Activated naive CD4-positive, alpha-beta T cell treated with anti-CD3 and anti-CD28 coated beads for 36 hours (primary cell): ENCODE data around the gene CACNA2D3. TPM values are rescaled to one million over a fixed set of nuclear protein-coding genes. Genes with fewer than 3 reads are reported as not detected.

Experiments
- CTCF ChIA-PET: fragments of 350-600 bp; sonication (Branson Sonifier 250); formaldehyde crosslinking; loops from one replicate; lab custom pipeline; 2021; ENCODE audit warnings: antibody characterized with exemption; lab: Charles Lee
- DNase-seq: peaks from one replicate; pipeline ENCODE4 v3.0.0-alpha.2; 2020
- H3K27ac Mint-ChIP-seq: one replicate; pipeline ENCODE4 v1.8.0; 2021; ENCODE audit warnings: mild to moderate bottlenecking, mixed read lengths
- H3K27me3 Mint-ChIP-seq: one replicate; pipeline ENCODE4 v1.8.0; 2021; ENCODE audit warnings: low read depth, mixed read lengths
- H3K36me3 Mint-ChIP-seq: one replicate; pipeline ENCODE4 v1.8.0; 2021; ENCODE audit warnings: low read depth, mixed read lengths
- H3K4me1 Mint-ChIP-seq: one replicate; pipeline ENCODE4 v1.8.0; 2021; ENCODE audit warnings: low read depth, mixed read lengths
- H3K4me3 Mint-ChIP-seq: one replicate; pipeline ENCODE4 v1.8.0; 2021; ENCODE audit warnings: mild to moderate bottlenecking, moderate library complexity, mixed read lengths
- H3K9me3 Mint-ChIP-seq: one replicate; pipeline ENCODE4 v1.8.0; 2021; ENCODE audit warnings: mixed read lengths
- intact Hi-C: fragments of 100-400 bp; cut with micrococcal nuclease; formaldehyde crosslinking; loops from one replicate; pipeline ENCODE4 v1.15.1; 2023
- total RNA-seq, 2 experiments: library from RNA; stranded (reverse); gene quantifications; one replicate each; pipeline ENCODE4 v1.2.3, GENCODE V29; 2021

Gene CACNA2D3
- total RNA-seq, 2 experiments from 2014 or later: not detected

DNA sequence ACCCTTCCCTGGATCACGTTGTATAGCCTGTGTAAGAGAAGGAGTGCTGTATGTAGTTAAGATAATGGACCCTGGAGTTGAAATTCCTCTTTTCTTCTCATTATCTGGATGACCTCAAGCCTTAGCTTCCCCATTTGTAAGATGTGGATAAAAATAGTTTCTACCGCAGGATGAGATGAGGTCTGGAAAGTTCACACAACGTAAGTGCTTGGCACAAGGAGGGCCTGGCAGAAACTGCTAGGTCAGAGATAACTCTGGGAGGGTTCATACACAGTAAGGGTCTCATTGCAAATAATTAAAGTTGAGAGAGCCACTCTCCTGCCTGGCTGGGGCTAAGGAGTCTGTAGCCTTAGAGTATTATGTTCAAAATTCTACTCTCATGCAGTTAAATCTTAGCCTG is 591.1 kb downstream of the CACNA2D3 start:
- H3K36me3 Mint-ChIP-seq: no peaks in the 10 kb centered on the region
- H3K4me3 Mint-ChIP-seq: no peak overlapping the region
- no peaks in the 10 kb centered on the region for H3K4me1 Mint-ChIP-seq
- no peak for DNase-seq
- CTCF ChIA-PET: no interaction called here
- no peaks in the 10 kb centered on the region for H3K27me3 Mint-ChIP-seq
- H3K27ac Mint-ChIP-seq: no peak overlapping the region
- intact Hi-C loops: no loop called here
- H3K9me3 Mint-ChIP-seq: peaks cover 4% of the 10 kb centered on the region

DNA sequence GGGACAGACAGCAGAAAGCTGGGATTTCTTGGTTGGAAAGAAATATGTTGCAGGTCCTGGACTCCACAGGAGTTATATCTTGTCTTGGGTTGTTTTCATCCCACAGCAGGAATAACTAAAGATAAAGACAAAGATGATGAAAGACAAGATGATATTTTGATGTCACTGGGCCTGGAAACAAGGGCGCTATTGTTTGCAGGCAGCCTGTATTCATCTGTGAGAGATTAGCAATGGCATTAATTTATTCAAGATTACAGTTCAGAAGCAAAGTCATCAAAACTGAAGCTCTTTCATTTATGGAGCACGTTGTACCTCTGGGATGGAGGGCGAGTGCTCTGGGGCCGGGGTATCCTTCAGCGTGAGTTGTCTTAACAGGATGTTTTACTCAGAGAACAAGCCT is 591.7 kb downstream of the CACNA2D3 start:
- H3K36me3 Mint-ChIP-seq: no peaks in the 10 kb centered on the region
- DNase-seq: no peak
- no peak overlapping the region for H3K27ac Mint-ChIP-seq
- CTCF ChIA-PET: no interaction called here
- H3K9me3 Mint-ChIP-seq: peaks cover 4% of the 10 kb centered on the region
- H3K27me3 Mint-ChIP-seq: no peaks in the 10 kb centered on the region
- no peak overlapping the region for H3K4me3 Mint-ChIP-seq
- no peaks in the 10 kb centered on the region for H3K4me1 Mint-ChIP-seq
- intact Hi-C loops: no loop called here

DNA sequence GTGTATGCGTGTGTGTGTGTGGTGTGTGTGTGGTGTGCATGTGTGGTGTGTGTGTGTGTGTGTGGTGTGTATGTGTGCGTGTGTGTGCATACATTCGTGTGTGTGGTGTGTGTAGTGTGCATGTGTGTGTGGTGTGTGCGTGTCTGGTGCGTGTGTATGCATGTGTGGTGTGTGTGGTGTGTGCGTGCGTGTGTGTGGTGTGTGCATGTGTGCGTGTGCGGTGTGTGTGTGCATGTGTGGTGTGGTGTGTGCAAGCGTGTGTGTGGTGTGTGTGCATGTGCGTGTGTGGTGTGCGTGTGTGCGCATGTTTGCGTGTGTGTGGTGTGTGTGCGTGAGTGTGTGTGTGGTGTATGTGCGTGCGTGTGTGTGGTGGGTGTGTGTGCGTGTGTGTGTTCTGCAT is 595.2 kb downstream of the CACNA2D3 start:
- CTCF ChIA-PET: no interaction called here
- Mint-ChIP-seq H3K36me3 (no peaks in the 10 kb centered on the region), H3K27me3 (peaks cover 7% of the 10 kb centered on the region), H3K9me3 (peaks cover 4% of the 10 kb centered on the region), H3K4me1 (no peaks in the 10 kb centered on the region), H3K4me3 (no peak overlapping the region), H3K27ac (no peak overlapping the region)
- intact Hi-C loops: no loop called here
- DNase-seq: no peak

DNA sequence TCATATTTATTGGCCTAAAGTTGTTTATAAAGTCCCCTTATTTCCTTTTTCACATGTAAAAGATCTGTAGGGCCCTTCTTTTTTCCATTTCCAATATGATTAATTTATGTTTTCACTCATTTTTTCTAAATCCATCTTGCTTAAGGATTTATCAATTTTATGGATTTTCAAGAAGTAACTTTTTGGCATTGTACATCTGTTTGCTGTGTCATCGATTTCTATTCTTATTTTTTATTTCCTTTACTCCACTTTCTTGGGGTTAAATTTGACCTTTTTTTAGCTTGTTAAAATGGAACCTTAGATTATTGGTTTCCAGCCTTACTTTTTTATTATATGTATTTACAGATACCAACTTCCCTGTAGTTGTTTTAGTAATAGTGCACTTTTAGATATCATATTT is 597.6 kb downstream of the CACNA2D3 start:
- CTCF ChIA-PET: no interaction called here
- peaks cover 8% of the 10 kb centered on the region for H3K9me3 Mint-ChIP-seq
- no peak overlapping the region for H3K27ac Mint-ChIP-seq

DNA sequence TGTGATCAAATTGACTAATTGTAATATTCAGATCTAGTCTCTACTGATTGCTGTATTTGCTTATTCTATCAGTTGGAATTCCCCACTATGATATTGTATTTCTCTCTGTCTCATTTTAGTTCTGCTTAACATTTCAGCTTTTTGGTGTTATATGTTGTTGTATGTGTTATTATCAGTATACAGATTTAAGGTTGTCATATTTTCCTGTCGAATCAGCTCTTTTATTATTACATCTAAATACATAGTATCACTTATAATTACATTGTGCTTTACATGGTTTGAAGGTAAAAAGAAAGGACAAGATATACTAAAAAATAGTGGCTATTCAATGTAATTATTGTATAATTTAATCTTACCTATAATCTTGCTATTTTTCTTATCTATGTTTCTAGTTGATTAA is 598.3 kb downstream of the CACNA2D3 start:
- H3K27ac Mint-ChIP-seq: no peak overlapping the region
- H3K4me1 Mint-ChIP-seq: no peaks in the 10 kb centered on the region
- DNase-seq: no peak
- H3K27me3 Mint-ChIP-seq: peaks cover 10% of the 10 kb centered on the region
- peaks cover 5% of the 10 kb centered on the region for H3K9me3 Mint-ChIP-seq
- no peak overlapping the region for H3K4me3 Mint-ChIP-seq
- no peaks in the 10 kb centered on the region for H3K36me3 Mint-ChIP-seq
- CTCF ChIA-PET: interaction anchor here (0.7 kb wide), 1 partner anchor 913 kb away, joined by 3 read pairs; no protein-coding TSS in a partner anchor
- intact Hi-C loops: no loop called here

More for the DNA sequence above, 597.6 kb downstream of the CACNA2D3 start:
- intact Hi-C loops: no loop called here
- Mint-ChIP-seq H3K4me3 (no peak overlapping the region), H3K36me3 (no peaks in the 10 kb centered on the region), H3K4me1 (no peaks in the 10 kb centered on the region), H3K27me3 (peaks cover 10% of the 10 kb centered on the region)
- no peak for DNase-seq

DNA sequence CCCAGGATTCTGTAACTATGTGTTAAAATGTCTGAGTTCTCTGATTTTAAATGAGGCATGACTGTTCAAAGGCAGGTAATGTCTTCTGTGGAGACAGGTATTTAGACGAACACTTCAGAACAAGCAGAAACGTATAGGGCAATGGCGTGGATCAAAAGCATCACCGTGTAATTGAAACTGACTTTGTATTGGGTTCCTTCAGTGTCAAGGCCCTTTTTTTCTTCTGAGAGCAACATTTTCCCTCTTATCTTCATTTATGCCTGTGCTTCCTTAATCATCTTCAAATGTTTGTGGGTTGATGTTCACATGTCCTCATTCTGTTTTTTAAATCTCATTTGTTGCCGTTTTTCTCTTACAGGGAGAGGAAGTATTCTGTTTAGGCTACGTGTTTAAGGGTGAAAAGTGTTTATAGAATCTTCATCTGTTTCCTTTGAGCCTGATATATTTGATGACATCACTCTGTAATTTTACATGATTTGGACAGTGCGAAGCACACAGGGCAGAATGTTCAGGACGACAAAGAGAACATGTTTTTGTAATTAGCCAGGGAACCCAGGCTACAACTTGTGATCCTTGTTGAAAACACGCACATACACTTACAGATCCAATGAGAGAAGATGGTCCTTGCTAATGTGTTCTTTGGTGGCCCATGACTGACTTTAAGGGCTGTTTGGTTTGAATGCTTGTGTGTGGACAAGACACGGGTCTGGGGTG is 609.5 kb downstream of the CACNA2D3 start:
- Mint-ChIP-seq H3K27ac (no peak overlapping the region), H3K36me3 (no peaks in the 10 kb centered on the region), H3K4me1 (no peaks in the 10 kb centered on the region), H3K9me3 (peaks cover 11% of the 10 kb centered on the region), H3K27me3 (no peaks in the 10 kb centered on the region), H3K4me3 (no peak overlapping the region)
- CTCF ChIA-PET: interaction anchor here (0.7 kb wide), 1 partner anchor 20 kb away, joined by 3 read pairs; no protein-coding TSS in a partner anchor
- intact Hi-C loops: no loop called here
- DNase-seq: no peak

DNA sequence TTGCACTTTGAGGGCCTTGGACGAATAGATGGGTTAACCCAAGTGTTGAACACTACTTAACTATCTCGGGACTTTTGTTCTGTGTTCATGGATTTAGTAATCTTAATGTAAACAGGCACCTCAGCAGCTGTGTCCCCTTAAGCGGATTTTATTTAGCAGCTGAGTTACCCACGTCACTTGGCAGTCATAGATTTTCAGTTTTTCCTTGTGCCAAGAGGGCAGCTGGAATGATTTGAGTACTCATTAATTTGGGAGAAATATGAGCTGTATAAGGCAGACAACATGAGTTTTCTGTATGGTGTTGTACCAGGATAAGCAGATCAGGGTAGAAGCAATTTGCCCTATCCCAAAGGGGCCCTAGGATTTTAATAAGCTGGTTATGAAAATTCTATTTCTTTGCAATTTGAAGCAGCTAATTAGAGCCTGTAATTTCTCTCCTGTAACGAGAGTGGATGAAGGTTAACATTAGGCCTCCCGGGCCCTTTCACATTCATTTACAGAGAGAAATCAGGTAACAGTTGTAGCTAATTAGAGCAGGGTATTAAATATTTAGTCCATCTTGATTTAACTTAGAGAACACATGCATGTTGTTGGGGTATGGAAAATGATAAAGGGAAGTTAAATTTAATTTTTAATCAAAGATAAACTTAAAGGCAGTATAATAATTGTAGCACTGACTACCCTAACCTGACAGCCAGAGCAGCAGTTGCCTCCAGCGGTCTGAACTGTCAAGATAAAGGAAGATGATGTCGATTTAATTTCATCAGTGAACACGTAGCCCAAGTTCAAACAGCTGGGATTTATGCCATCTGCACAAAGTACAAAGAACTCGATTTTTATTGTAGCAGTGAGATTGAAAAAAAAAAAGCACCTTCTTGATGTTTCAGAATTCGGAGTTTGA is 611.0 kb downstream of the CACNA2D3 start:
- H3K36me3 Mint-ChIP-seq: no peaks in the 10 kb centered on the region

DNA sequence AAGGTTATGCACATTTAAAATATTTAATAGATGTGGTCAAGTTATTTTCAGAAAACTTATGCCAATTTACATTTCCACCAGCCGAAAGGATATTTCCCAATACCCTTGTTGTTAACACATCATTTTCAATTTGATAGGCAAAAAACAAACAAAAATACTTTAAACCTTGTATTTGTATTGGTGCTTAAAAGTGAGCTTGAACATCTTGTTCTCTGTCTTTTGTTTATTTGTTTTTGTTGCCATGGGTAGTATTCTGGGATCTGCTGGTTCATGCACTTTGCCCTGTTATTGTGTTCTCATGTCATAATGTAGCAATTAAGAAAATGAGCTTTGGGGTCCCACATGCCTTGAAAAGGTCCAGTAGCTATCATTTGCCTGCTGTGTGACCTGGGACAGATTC is 614.1 kb downstream of the CACNA2D3 start:
- Mint-ChIP-seq H3K36me3 (no peaks in the 10 kb centered on the region), H3K27me3 (peaks cover 2% of the 10 kb centered on the region), H3K4me3 (no peak overlapping the region), H3K4me1 (no peaks in the 10 kb centered on the region), H3K9me3 (no peaks in the 10 kb centered on the region), H3K27ac (no peak overlapping the region)
- DNase-seq: no peak
- intact Hi-C loops: no loop called here
- CTCF ChIA-PET: no interaction called here

More for the DNA sequence above, 611.0 kb downstream of the CACNA2D3 start:
- CTCF ChIA-PET: no interaction called here
- no peaks in the 10 kb centered on the region for H3K4me1 Mint-ChIP-seq
- no peak overlapping the region for H3K4me3 Mint-ChIP-seq
- intact Hi-C loops: no loop called here
- H3K27ac Mint-ChIP-seq: no peak overlapping the region
- no peak for DNase-seq
- H3K27me3 Mint-ChIP-seq: no peaks in the 10 kb centered on the region
- peaks cover 1% of the 10 kb centered on the region for H3K9me3 Mint-ChIP-seq

DNA sequence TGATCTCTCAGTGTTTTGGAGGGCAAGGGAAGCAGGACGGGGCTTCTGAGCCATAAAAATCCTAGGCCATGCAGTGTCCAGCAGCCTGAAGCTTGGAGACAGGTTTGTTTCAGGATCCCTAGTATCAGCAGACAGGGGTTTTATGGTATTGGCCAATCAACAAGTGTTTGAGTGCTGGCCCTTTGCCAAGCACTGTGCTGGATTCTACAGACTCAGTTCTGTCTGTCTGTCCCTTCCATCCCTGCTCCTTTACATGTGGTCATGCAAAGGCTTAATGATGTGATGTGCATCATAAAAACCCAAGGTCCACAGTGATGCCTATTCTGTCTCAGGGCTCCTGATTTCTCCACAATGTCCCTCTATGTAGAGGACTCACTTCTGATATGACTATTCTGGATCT is 621.4 kb downstream of the CACNA2D3 start:
- Mint-ChIP-seq H3K36me3 (no peaks in the 10 kb centered on the region), H3K27me3 (peaks cover 2% of the 10 kb centered on the region), H3K4me1 (no peaks in the 10 kb centered on the region), H3K27ac (no peak overlapping the region), H3K4me3 (no peak overlapping the region), H3K9me3 (no peaks in the 10 kb centered on the region)
- DNase-seq: no peak
- intact Hi-C loops: no loop called here
- CTCF ChIA-PET: no interaction called here

DNA sequence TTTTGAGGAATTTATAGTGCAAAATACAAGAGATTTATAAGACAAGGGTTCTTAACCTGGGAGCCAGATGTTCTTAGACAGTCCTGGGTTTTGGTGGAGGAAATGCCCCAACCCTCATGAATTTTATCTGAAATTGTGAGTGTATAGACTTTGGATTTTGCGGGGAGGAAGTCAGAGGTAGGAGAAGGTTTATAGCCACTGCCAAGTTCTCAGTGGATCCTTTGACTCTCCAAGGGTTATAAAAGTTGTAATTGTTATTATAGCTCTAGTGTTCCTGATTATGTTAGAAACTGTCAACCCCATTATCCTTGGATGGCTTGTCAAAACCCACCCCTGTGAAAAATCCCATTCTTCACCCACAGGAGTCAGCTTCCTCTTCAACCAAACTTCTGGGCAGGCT is 621.9 kb downstream of the CACNA2D3 start:
- Mint-ChIP-seq H3K27me3 (peaks cover 2% of the 10 kb centered on the region), H3K4me1 (no peaks in the 10 kb centered on the region), H3K36me3 (no peaks in the 10 kb centered on the region), H3K27ac (no peak overlapping the region), H3K9me3 (no peaks in the 10 kb centered on the region), H3K4me3 (no peak overlapping the region)
- CTCF ChIA-PET: no interaction called here
- intact Hi-C loops: no loop called here
- DNase-seq: no peak

DNA sequence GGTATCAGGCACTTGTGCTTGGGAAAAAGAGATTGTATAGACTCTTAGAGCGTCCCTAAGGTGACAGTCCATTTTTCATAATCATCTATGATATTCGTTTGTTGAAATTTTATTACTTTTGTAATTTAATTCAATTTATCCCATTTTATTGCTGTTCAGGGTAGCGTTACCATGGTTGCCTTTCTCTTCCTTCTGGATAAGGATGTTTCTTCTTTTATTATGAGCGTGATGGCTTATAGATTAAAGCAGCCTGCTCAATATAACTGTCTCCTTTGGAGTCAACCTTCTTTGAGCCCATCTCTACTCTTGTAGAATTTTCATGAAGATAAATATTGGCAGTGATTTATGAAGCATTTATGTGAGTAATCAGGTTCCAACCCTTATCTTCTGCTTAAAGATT is 623.5 kb downstream of the CACNA2D3 start:
- Mint-ChIP-seq H3K27me3 (peaks cover 2% of the 10 kb centered on the region), H3K4me1 (no peaks in the 10 kb centered on the region), H3K36me3 (no peaks in the 10 kb centered on the region), H3K4me3 (no peak overlapping the region), H3K9me3 (no peaks in the 10 kb centered on the region), H3K27ac (no peak overlapping the region)
- no peak for DNase-seq
- intact Hi-C loops: no loop called here
- CTCF ChIA-PET: no interaction called here

DNA sequence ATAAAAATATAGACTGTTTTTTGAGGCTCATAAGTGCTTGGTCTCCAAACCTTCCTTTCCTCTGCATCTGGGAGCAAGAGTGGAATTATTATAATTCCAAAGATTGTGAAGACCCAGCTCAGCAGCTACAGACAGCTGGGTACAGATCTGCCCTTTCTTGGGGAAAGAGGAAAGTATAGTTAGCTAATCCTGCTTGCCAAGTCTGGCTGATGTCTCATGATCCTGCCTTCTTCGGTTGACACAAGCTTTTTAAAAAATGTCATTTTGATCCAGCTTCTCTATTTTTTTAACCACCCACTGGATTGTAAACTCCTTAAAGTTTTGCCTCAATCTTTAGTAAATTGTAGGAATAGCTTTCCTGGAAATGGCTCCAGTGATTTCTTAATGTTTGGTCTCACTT is 624.4 kb downstream of the CACNA2D3 start:
- no peaks in the 10 kb centered on the region for H3K4me1 Mint-ChIP-seq
- H3K27me3 Mint-ChIP-seq: no peaks in the 10 kb centered on the region
- no peaks in the 10 kb centered on the region for H3K36me3 Mint-ChIP-seq
- intact Hi-C loops: no loop called here
- DNase-seq: no peak
- CTCF ChIA-PET: no interaction called here
- H3K27ac Mint-ChIP-seq: no peak overlapping the region
- H3K9me3 Mint-ChIP-seq: no peaks in the 10 kb centered on the region
- no peak overlapping the region for H3K4me3 Mint-ChIP-seq

DNA sequence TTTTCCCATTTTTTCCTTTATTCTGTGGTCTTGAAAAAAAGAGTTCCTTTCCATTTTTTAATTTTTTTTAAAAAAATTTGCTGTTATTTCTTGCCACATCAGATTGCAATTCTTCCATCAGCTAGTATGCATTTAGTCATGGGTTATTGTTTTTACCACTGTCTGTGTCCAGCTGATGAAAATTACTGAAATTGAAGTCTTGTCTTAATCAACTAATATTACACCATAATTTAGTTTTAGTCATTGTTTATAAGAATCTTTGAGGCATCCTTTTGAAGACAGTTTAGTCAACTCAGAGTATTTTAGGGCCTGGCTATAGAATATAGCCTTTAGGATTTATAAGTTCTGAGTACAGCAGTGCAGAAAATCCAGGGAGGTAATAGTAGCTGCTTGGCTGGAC is 633.4 kb downstream of the CACNA2D3 start:
- Mint-ChIP-seq H3K9me3 (no peaks in the 10 kb centered on the region), H3K4me1 (no peaks in the 10 kb centered on the region), H3K36me3 (no peaks in the 10 kb centered on the region), H3K27me3 (no peaks in the 10 kb centered on the region), H3K4me3 (no peak overlapping the region), H3K27ac (no peak overlapping the region)
- CTCF ChIA-PET: no interaction called here
- intact Hi-C loops: no loop called here
- DNase-seq: no peak
